Subcutaneous adipose tissue (tissue), 4 donors: ENCODE measurements around the gene RCBTB2. TPM values are rescaled to one million over a fixed set of nuclear protein-coding genes. Genes with fewer than 3 reads are reported as not detected.

Source experiments
- CTCF ChIP-seq: fragments of 450-650 bp; IDR thresholded peaks from one replicate; pipeline ENCODE4 v1.5.1; 2016; ENCODE audit warnings: low read depth, mild to moderate bottlenecking, control low read depth, antibody characterized with exemption, moderate library complexity
- total RNA-seq, 4 donors: library from RNA; depleted of rRNA; stranded (reverse); fragments of >200 nt; gene quantifications; one replicate each; pipeline ENCODE4 v1.1.0, GENCODE V29; 2016

The RCBTB2 gene
- total RNA-seq, 4 donors from 2014 or later: 10.9 to 21.1 (median 16.4) TPM

GRCh38 chr13:48526286-48526685 is 6.6 kb downstream of the RCBTB2 start:
- TF ChIP-seq CTCF: no peak

GRCh38 chr13:48518083-48518482 is 14.8 kb downstream of the RCBTB2 start:
- TF ChIP-seq CTCF: no peak

GRCh38 chr13:48515732-48516131 is 17.1 kb downstream of the RCBTB2 start:
- TF ChIP-seq CTCF: no peak

GRCh38 chr13:48514793-48515192 is 18.1 kb downstream of the RCBTB2 start:
- TF ChIP-seq CTCF: no peak

GRCh38 chr13:48511621-48512230 is 21.2 kb downstream of the RCBTB2 start:
- no peak for TF ChIP-seq CTCF

- TF ChIP-seq CTCF: no peak
Measured at GRCh38 chr13:48510698-48511097, 22.2 kb downstream of the RCBTB2 start.

- TF ChIP-seq CTCF: no peak
Measured at GRCh38 chr13:48508011-48508410, 24.9 kb downstream of the RCBTB2 start.
